Keratinocyte (primary cell): ENCODE data around the gene CERT1. TPM values are rescaled to one million over a fixed set of nuclear protein-coding genes. Genes with fewer than 3 reads are reported as not detected.

Experiments used
- DNase-seq: peaks from one replicate; pipeline ENCODE4 v3.0.0-alpha.2; 2011; ENCODE audit warnings: low read depth, missing footprints, low spot score
- FAIRE-seq: peaks from 2 replicates; lab custom pipeline; 2011; peaks lifted over from hg19 to GRCh38; lab: Jason Lieb, UNC
- H2AFZ ChIP-seq: 2 replicates; pipeline ENCODE4 v1.6.0; 2012; ENCODE audit warnings: low read length, control low read depth, inconsistent platforms; ENCODE audit not compliant: control insufficient read depth
- H3K27ac ChIP-seq: 2 replicates; pipeline ENCODE4 v1.5.1; 2011; ENCODE audit warnings: low read length; ENCODE audit not compliant: control insufficient read depth, insufficient read depth
- H3K27me3 ChIP-seq: 3 replicates; pipeline ENCODE4 v1.6.0; 2011; ENCODE audit warnings: low read length; ENCODE audit not compliant: control insufficient read depth, insufficient read depth; ENCODE audit errors: extremely low read depth
- H3K36me3 ChIP-seq, 2 experiments: 2 replicates in 1 of 2; 3 replicates in 1 of 2; pipeline ENCODE4 v1.5.1; 2011; ENCODE audit warnings: low read length in 2 of 2, mild to moderate bottlenecking in 1 of 2; ENCODE audit not compliant: control insufficient read depth in 2 of 2, insufficient read depth in 2 of 2; ENCODE audit errors: extremely low read depth in 1 of 2
- H3K4me1 ChIP-seq: 3 replicates; pipeline ENCODE4 v1.5.1; 2011; ENCODE audit warnings: low read length; ENCODE audit not compliant: control insufficient read depth, insufficient read depth; ENCODE audit errors: extremely low read depth
- H3K4me2 ChIP-seq: 3 replicates; pipeline ENCODE4 v1.6.0; 2011; ENCODE audit warnings: low read depth, low read length; ENCODE audit not compliant: control insufficient read depth, insufficient read depth; ENCODE audit errors: extremely low read depth
- H3K4me3 ChIP-seq, 3 experiments: fragments of 200-600 bp in 1 of 3; sonication (generic) in 1 of 3; 2 replicates in 2 of 3; 3 replicates in 1 of 3; pipeline ENCODE4 v1.5.1; 2011 to 2016; ENCODE audit warnings: low read length in 3 of 3, mild to moderate bottlenecking in 3 of 3, control low read depth in 2 of 3, inconsistent platforms in 1 of 3, low read depth in 1 of 3, mixed read lengths in 1 of 3, mixed run types in 1 of 3, moderate library complexity in 1 of 3; ENCODE audit not compliant: control insufficient read depth in 2 of 3, insufficient read depth in 2 of 3; ENCODE audit errors: extremely low read depth in 1 of 3
- H3K79me2 ChIP-seq: 2 replicates; pipeline ENCODE4 v1.6.0; 2012; ENCODE audit warnings: low read length; ENCODE audit not compliant: control insufficient read depth, insufficient read depth
- H3K9ac ChIP-seq: 3 replicates; pipeline ENCODE4 v1.6.0; 2011; ENCODE audit warnings: low read length; ENCODE audit not compliant: control insufficient read depth, insufficient read depth; ENCODE audit errors: extremely low read depth
- H3K9me1 ChIP-seq: 3 replicates; pipeline ENCODE4 v1.6.0; 2011; ENCODE audit warnings: low read length; ENCODE audit not compliant: control insufficient read depth, insufficient read depth; ENCODE audit errors: extremely low read depth
- H3K9me3 ChIP-seq: 2 replicates; pipeline ENCODE4 v1.5.1; 2012; ENCODE audit warnings: low read depth, low read length; ENCODE audit not compliant: control insufficient read depth
- H4K20me1 ChIP-seq: 3 replicates; pipeline ENCODE4 v1.6.0; 2011; ENCODE audit warnings: low read length; ENCODE audit not compliant: control insufficient read depth, insufficient read depth; ENCODE audit errors: extremely low read depth
- CTCF ChIP-seq, 3 experiments: IDR thresholded peaks in 1 of 3; conservative IDR thresholded peaks in 1 of 3; optimal IDR thresholded peaks in 1 of 3; 2 replicates in 2 of 3; 3 replicates in 1 of 3; pipeline versions ENCODE3 to v1.5.1; 2011; ENCODE audit warnings: low read length in 3 of 3, mild to moderate bottlenecking in 3 of 3, moderate library complexity in 2 of 3, control low read depth in 1 of 3, inconsistent platforms in 1 of 3; ENCODE audit not compliant: insufficient read depth in 2 of 3; ENCODE audit errors: extremely low read depth in 1 of 3
- EZH2 ChIP-seq: IDR thresholded peaks from one replicate; pipeline ENCODE4 v1.6.1; 2012; ENCODE audit warnings: inconsistent platforms, mild to moderate bottlenecking, low read length, moderate library complexity
- dilution Hi-C: fragments of 300-500 bp; cut with MboI; formaldehyde crosslinking; loops from one replicate; pipeline ENCODE4 v1.7.0; 2020; ENCODE audit warnings: low sequenced_read_pairs; ENCODE audit not compliant: extremely low pct_ligation_motif_present
- polyA plus RNA-seq, 5 experiments: library from polyadenylated mRNA; depleted of rRNA in 3 of 5; stranded (reverse) in 3 of 5; stranded (forward) in 1 of 5; unstranded in 1 of 5; fragments of >200 nt; gene quantifications; 1 replicate in 1 of 5; 2 replicates in 3 of 5; 3 replicates in 1 of 5; pipeline versions ENCODE4 v1.2.1 to v1.2.3, GENCODE V29; 2011 to 2012; ENCODE audit warnings: missing spikeins in 2 of 5, low read depth in 1 of 5, low replicate concordance in 1 of 5

Gene CERT1
- polyA plus RNA-seq, 1 donor (not counting 4 experiments of a cell fraction or from before 2014, with no cell fraction given), result 20.8 TPM

GRCh38 chr5:75336615-75337336 lies 174.7 kb downstream of the CERT1 start, which contains the start of gene HMGCR:
Gene HMGCR (plus strand): TSS chr5:75337220. CDS start chr5:75342606, 5,386 bp downstream.
- H3K9ac ChIP-seq, result peak within 1 kb of the TSS; percentile 89
- no peaks in the 10 kb centered on the region for H3K36me3 ChIP-seq
- peak within 1 kb of the TSS; percentile 77 for H2AFZ ChIP-seq
- H3K4me3 ChIP-seq, result peak within 1 kb of the TSS; percentile 66 to 97 (median 93)
- DNase-seq (peak; percentile 97), FAIRE-seq (peak; percentile 94)
- peak within 1 kb of the TSS; percentile 86 for H3K27ac ChIP-seq
- dilution Hi-C loops, result no loop called here
- H3K9me1 ChIP-seq, result no peaks in the 10 kb centered on the region
- H3K27me3 ChIP-seq, result no peaks in the 10 kb centered on the region
- peak within 1 kb of the TSS; percentile 93 for H3K4me2 ChIP-seq
- TF ChIP-seq EZH2, result no peak
- peak in 2 of 3 experiments; percentile 15 to 82 for TF ChIP-seq CTCF (optimal IDR thresholded peaks at IDR 0.05 in 1 of 3, IDR thresholded peaks at IDR 0.05 in 1 of 3, conservative IDR thresholded peaks at IDR 0.05 in 1 of 3; ENCODE audit: extremely low read depth in 1 of 3, insufficient read depth in 2 of 3, low read length in 3 of 3)
- H3K79me2 ChIP-seq, result peaks cover 45% of the 10 kb centered on the region
- no peaks in the 10 kb centered on the region for H3K9me3 ChIP-seq
- peaks cover 36% of the 10 kb centered on the region for H3K4me1 ChIP-seq
- peaks cover 19% of the 10 kb centered on the region for H4K20me1 ChIP-seq

- H3K4me3 ChIP-seq, result peak overlapping the region; percentile 63 to 97 (median 93)
- H3K79me2 ChIP-seq, result peaks cover 38% of the 10 kb centered on the region
- H3K4me2 ChIP-seq, result peak overlapping the region; percentile 70
- dilution Hi-C loops, result no loop called here
- TF ChIP-seq EZH2, result no peak
- TF ChIP-seq CTCF (optimal IDR thresholded peaks at IDR 0.05 in 1 of 3, IDR thresholded peaks at IDR 0.05 in 1 of 3, conservative IDR thresholded peaks at IDR 0.05 in 1 of 3; ENCODE audit: extremely low read depth in 1 of 3, insufficient read depth in 2 of 3, low read length in 3 of 3), result peak; percentile 30 to 60 (median 48)
- peak; percentile 83 for FAIRE-seq
- peak overlapping the region; percentile 77 for H2AFZ ChIP-seq
- H3K9me3 ChIP-seq, result no peaks in the 10 kb centered on the region
- no peaks in the 10 kb centered on the region for H3K9me1 ChIP-seq
- H3K4me1 ChIP-seq, result peaks cover 29% of the 10 kb centered on the region
- H3K36me3 ChIP-seq, result no peaks in the 10 kb centered on the region
- peaks cover 12% of the 10 kb centered on the region for H4K20me1 ChIP-seq
- no peak for DNase-seq
- H3K27ac ChIP-seq, result peak overlapping the region; percentile 86
- H3K27me3 ChIP-seq, result no peaks in the 10 kb centered on the region
- H3K9ac ChIP-seq, result peak overlapping the region; percentile 89
Observed at GRCh38 chr5:75335952-75336614, 175.3 kb downstream of the CERT1 start.
